Stimulated activated CD4-positive, alpha-beta T cell treated with anti-CD3 and anti-CD28 coated beads, TNF-alpha, amount 100 ng/mL, for 48 hours (primary cell): ENCODE data around the gene CD24.
"Not testable (repeated sequence)": the region's sequence is repeated elsewhere in the genome, so short reads cannot be mapped to it uniquely, and the experiment has no call there.

Source experiments
- DNase-seq, 3 donors: peaks; one replicate each; pipeline ENCODE4 v3.0.0-alpha.2; 2020; ENCODE audit warnings: low read depth in 3 of 3

Gene CD24

GRCh38 chr6:106974336-106974998 lies at the start of gene CD24:
CD24 (minus strand) TSS chr6:106974729; CDS start chr6:106974646, 83 bp downstream.
- DNase-seq, result no peak

- DNase-seq, result no peak
These were observed 47.1 kb upstream of the CD24 start for GRCh38 chr6:107021446-107022185.

GRCh38 chr6:107020239-107020638 lies 45.7 kb upstream of the CD24 start:
- no peak for DNase-seq

- not testable (repeated sequence) for DNase-seq
These were observed 45.1 kb upstream of the CD24 start for GRCh38 chr6:107019628-107020027.

- no peak for DNase-seq
These were observed 44.5 kb upstream of the CD24 start for GRCh38 chr6:107019047-107019446.

- DNase-seq, result no peak
These were observed 35.0 kb upstream of the CD24 start for GRCh38 chr6:107009499-107009898.

GRCh38 chr6:106997392-106998158 lies 23.0 kb upstream of the CD24 start:
- DNase-seq, result peak; percentile 21 to 50 (median 41)

GRCh38 chr6:106995640-106996039 lies 21.1 kb upstream of the CD24 start:
- DNase-seq, result no peak

- DNase-seq, result not testable (repeated sequence)
These were observed 15.2 kb upstream of the CD24 start for GRCh38 chr6:106989737-106990136.

- no peak for DNase-seq
These were observed 14.1 kb upstream of the CD24 start for GRCh38 chr6:106988664-106989063.

- DNase-seq, result no peak
These were observed 7.4 kb upstream of the CD24 start for GRCh38 chr6:106981926-106982325.

GRCh38 chr6:106980926-106981325 lies 6.4 kb upstream of the CD24 start:
- DNase-seq, result no peak

GRCh38 chr6:106979435-106979884 lies 4.9 kb upstream of the CD24 start:
- peak; percentile 51 to 79 (median 71) for DNase-seq

GRCh38 chr6:106977246-106977645 lies 2.7 kb upstream of the CD24 start:
- no peak for DNase-seq

GRCh38 chr6:106976270-106976669 lies 1.7 kb upstream of the CD24 start:
- DNase-seq, result no peak

- no peak for DNase-seq
These were observed 1.2 kb upstream of the CD24 start for GRCh38 chr6:106975738-106976064.

GRCh38 chr6:106974999-106975737 lies 639 bp upstream of the CD24 start:
- DNase-seq, result no peak

GRCh38 chr6:106973836-106974335 lies 643 bp downstream of the CD24 start:
- no peak for DNase-seq

- no peak for DNase-seq
These were observed 1.3 kb downstream of the CD24 start for GRCh38 chr6:106973018-106973835.

GRCh38 chr6:106972500-106972899 lies 2.0 kb downstream of the CD24 start:
- no peak for DNase-seq

GRCh38 chr6:106970769-106971168 lies 3.8 kb downstream of the CD24 start:
- not testable (repeated sequence) for DNase-seq
